ENCODE data around the gene ICAM1.

- no peak for TF ChIP-seq POLR2A (IDR thresholded peaks at IDR 0.05)
- TF ChIP-seq CTCF (IDR thresholded peaks at IDR 0.05): no peak
Observed at GRCh38 chr19:10294368-10294697, 23.4 kb downstream of the ICAM1 start.

Data from uterus (tissue), 2 donors.